Type B pancreatic cell (in vitro differentiated cells): ENCODE data around the gene NIP7. TPM values are rescaled to one million over a fixed set of nuclear protein-coding genes. Genes with fewer than 3 reads are reported as not detected.

ENCODE experiments used
- DNase-seq: peaks from one replicate; pipeline ENCODE4 v3.0.0; 2021; ENCODE audit warnings: mixed read lengths; ENCODE audit not compliant: unreplicated experiment; ENCODE audit errors: extremely low spot score
- H3K27ac Mint-ChIP-seq: 2 replicates; pipeline ENCODE4 v1.8.0; 2021; ENCODE audit warnings: mild to moderate bottlenecking, mixed read lengths
- H3K27me3 Mint-ChIP-seq: 2 replicates; pipeline ENCODE4 v1.8.0; 2021; ENCODE audit warnings: mixed read lengths
- H3K36me3 Mint-ChIP-seq: 2 replicates; pipeline ENCODE4 v1.8.0; 2021; ENCODE audit warnings: mixed read lengths
- H3K4me1 Mint-ChIP-seq: one replicate; pipeline ENCODE4 v1.8.0; 2021; ENCODE audit warnings: mixed read lengths; ENCODE audit not compliant: unreplicated experiment
- H3K4me3 Mint-ChIP-seq: 2 replicates; pipeline ENCODE4 v1.8.0; 2021; ENCODE audit warnings: mild to moderate bottlenecking, mixed read lengths
- H3K9me3 Mint-ChIP-seq: 2 replicates; pipeline ENCODE4 v1.8.0; 2021; ENCODE audit warnings: mixed read lengths
- CTCF ChIP-seq: fragments of 200-600 bp; sonication (generic); conservative IDR thresholded peaks from 2 replicates; pipeline ENCODE4 v1.5.0; 2021; ENCODE audit warnings: antibody characterized with exemption, mild to moderate bottlenecking
- total RNA-seq: library from RNA; stranded (reverse); gene quantifications from 2 replicates; pipeline ENCODE4 v1.2.1, GENCODE V29; 2021; ENCODE audit warnings: low replicate concordance

The NIP7 gene
- total RNA-seq, 1 donor from 2014 or later, result 33.2 TPM

DNA sequence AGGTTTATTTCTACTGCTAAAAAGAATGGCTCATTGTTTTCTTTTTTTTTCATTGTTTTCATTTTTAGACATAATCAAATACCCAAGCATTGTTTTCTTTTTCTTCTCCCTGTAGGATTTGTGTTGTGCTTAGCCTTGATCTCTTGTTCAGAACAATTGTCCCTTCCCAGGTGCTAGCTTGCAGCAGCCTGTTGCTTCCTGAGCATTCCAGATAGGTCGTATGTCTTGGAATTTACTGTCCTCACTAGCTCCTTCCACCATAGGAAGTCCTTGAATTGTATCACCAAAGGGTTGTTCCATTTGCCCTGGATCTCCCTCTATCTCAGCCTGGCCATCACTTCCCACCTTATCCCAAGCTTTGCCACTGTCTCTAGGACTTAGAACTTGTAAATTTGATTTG lies 38.4 kb upstream of the NIP7 start:
- Mint-ChIP-seq H3K36me3 (peaks cover 12% of the 10 kb centered on the region), H3K4me1 (peaks cover 5% of the 10 kb centered on the region), H3K27me3 (no peaks in the 10 kb centered on the region), H3K27ac (no peak overlapping the region), H3K9me3 (no peaks in the 10 kb centered on the region), H3K4me3 (no peak overlapping the region)
- no peak for DNase-seq
- no peak for TF ChIP-seq CTCF

- Mint-ChIP-seq H3K36me3 (peaks cover 12% of the 10 kb centered on the region), H3K4me1 (peaks cover 5% of the 10 kb centered on the region), H3K27me3 (no peaks in the 10 kb centered on the region), H3K4me3 (no peak overlapping the region), H3K27ac (no peak overlapping the region), H3K9me3 (no peaks in the 10 kb centered on the region)
- DNase-seq, result no peak
- TF ChIP-seq CTCF, result no peak
Observed at GRCh38 chr16:69301861-69302260, 37.7 kb upstream of the NIP7 start.

DNA sequence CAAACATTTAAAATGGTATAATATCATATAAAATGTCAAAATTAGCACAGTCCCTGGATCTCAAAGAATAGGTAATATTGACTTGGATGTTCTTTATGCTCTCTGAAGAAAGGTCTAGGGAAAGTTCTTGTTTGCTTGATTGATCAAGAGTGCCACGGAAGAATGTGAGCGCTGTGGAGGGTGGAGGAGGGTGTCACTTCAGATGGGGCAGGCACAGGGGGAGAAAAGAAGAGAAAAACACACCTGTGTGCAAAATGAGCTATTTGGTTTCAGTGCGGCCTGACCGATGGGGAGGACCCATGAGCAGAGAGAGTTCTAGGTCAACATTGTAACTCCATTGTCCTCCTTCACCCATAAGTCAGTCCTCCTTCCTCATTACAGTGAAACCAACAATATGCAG lies 37.3 kb upstream of the NIP7 start:
- peaks cover 5% of the 10 kb centered on the region for H3K4me1 Mint-ChIP-seq
- H3K9me3 Mint-ChIP-seq, result no peaks in the 10 kb centered on the region
- H3K4me3 Mint-ChIP-seq, result no peak overlapping the region
- TF ChIP-seq CTCF, result no peak
- peaks cover 13% of the 10 kb centered on the region for H3K36me3 Mint-ChIP-seq
- no peaks in the 10 kb centered on the region for H3K27me3 Mint-ChIP-seq
- H3K27ac Mint-ChIP-seq, result no peak overlapping the region
- DNase-seq, result peak; percentile 13

- Mint-ChIP-seq H3K9me3 (no peaks in the 10 kb centered on the region), H3K4me3 (no peak overlapping the region), H3K27ac (no peak overlapping the region), H3K4me1 (peaks cover 11% of the 10 kb centered on the region), H3K27me3 (no peaks in the 10 kb centered on the region), H3K36me3 (peaks cover 7% of the 10 kb centered on the region)
- no peak for DNase-seq
- TF ChIP-seq CTCF, result no peak
Observed at GRCh38 chr16:69306031-69306430, 33.5 kb upstream of the NIP7 start.

- no peak for DNase-seq
- TF ChIP-seq CTCF, result no peak
- peak overlapping the region; percentile 21 for H3K27ac Mint-ChIP-seq
- H3K4me1 Mint-ChIP-seq, result peaks cover 13% of the 10 kb centered on the region
- H3K27me3 Mint-ChIP-seq, result no peaks in the 10 kb centered on the region
- H3K4me3 Mint-ChIP-seq, result no peak overlapping the region
- H3K36me3 Mint-ChIP-seq, result peaks cover 6% of the 10 kb centered on the region
- no peaks in the 10 kb centered on the region for H3K9me3 Mint-ChIP-seq
Observed at GRCh38 chr16:69307091-69307490, 32.5 kb upstream of the NIP7 start.

- H3K9me3 Mint-ChIP-seq, result no peaks in the 10 kb centered on the region
- H3K27me3 Mint-ChIP-seq, result no peaks in the 10 kb centered on the region
- H3K4me3 Mint-ChIP-seq, result no peak overlapping the region
- TF ChIP-seq CTCF, result no peak
- no peak overlapping the region for H3K27ac Mint-ChIP-seq
- H3K36me3 Mint-ChIP-seq, result peaks cover 3% of the 10 kb centered on the region
- peaks cover 16% of the 10 kb centered on the region for H3K4me1 Mint-ChIP-seq
- DNase-seq, result no peak
Observed at GRCh38 chr16:69307856-69308255, 31.7 kb upstream of the NIP7 start.
